ENCODE data around the gene MTUS2. TPM values are rescaled to one million over a fixed set of nuclear protein-coding genes. Genes with fewer than 3 reads are reported as not detected.

The MTUS2 gene
- total RNA-seq, 4 donors from 2014 or later: 0.16 to 0.75 (median 0.24) TPM

DNA sequence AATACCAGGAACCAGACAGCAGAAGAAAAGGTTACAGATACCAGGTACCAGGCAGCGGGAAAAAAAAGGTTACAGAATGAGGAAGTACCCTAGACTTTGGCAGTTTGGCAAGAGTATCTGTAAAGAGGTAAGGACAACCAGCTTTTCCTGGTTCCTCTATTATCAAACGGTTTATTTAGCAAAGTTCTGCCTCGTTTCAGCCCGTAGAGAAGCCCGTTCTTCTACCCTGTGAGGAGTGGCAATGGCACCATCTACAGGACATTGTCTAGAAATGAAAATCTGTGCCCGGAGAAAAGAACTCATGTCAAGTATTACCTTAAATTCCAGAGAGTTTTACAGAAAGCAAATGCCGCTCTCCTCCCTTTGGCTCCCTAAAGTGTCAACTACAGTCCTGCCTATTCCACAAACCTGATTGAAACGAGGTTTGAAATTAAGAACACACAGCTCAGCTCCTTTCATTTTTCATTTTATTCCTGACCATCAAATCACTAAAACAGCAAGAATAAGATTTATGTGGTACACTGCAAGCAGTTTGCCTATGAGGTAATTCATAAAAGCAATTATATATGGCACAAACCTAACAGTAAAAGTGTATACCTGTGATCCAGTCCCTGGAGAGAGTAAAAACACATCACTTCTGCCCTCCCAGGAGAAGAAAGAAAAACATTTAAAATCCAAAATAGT is 549.1 kb downstream of the MTUS2 start:
- Histone ChIP-seq H3K4me3 (no peak overlapping the region), H3K27ac (no peak overlapping the region), H3K27me3 (peaks cover 10% of the 10 kb centered on the region), H3K9me3 (no peaks in the 10 kb centered on the region), H3K36me3 (no peaks in the 10 kb centered on the region), H3K4me1 (no peaks in the 10 kb centered on the region)
- DNase-seq: no peak
- in situ Hi-C loops (cut with MboI; ENCODE audit: low pct_ligation_motif_present in 1 of 4, low pct_unique_long_range_greater_than_20kb in 1 of 4, low sequenced_read_pairs in 3 of 4): no loop called here
- no peak for TF ChIP-seq POLR2A (IDR thresholded peaks at IDR 0.05)
- TF ChIP-seq EP300 (IDR thresholded peaks at IDR 0.05; ENCODE audit: low read depth): no peak
- TF ChIP-seq, protein P1, sequence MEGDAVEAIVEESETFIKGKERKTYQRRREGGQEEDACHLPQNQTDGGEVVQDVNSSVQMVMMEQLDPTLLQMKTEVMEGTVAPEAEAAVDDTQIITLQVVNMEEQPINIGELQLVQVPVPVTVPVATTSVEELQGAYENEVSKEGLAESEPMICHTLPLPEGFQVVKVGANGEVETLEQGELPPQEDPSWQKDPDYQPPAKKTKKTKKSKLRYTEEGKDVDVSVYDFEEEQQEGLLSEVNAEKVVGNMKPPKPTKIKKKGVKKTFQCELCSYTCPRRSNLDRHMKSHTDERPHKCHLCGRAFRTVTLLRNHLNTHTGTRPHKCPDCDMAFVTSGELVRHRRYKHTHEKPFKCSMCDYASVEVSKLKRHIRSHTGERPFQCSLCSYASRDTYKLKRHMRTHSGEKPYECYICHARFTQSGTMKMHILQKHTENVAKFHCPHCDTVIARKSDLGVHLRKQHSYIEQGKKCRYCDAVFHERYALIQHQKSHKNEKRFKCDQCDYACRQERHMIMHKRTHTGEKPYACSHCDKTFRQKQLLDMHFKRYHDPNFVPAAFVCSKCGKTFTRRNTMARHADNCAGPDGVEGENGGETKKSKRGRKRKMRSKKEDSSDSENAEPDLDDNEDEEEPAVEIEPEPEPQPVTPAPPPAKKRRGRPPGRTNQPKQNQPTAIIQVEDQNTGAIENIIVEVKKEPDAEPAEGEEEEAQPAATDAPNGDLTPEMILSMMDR (IDR thresholded peaks at IDR 0.05): peak in 3 of 5 experiments; percentile 9 to 26 (median 20)
- no peak for TF ChIP-seq POLR2AphosphoS5 (IDR thresholded peaks at IDR 0.05)
- 7 to 8% methylated on average over 6 to 8 of the region's 8 CpGs for WGBS, 2 donors (ENCODE audit: low coverage in 1 of 2)
- intact Hi-C loops (cut with DNase I; ENCODE audit: low total_unique reads): no loop called here

DNA sequence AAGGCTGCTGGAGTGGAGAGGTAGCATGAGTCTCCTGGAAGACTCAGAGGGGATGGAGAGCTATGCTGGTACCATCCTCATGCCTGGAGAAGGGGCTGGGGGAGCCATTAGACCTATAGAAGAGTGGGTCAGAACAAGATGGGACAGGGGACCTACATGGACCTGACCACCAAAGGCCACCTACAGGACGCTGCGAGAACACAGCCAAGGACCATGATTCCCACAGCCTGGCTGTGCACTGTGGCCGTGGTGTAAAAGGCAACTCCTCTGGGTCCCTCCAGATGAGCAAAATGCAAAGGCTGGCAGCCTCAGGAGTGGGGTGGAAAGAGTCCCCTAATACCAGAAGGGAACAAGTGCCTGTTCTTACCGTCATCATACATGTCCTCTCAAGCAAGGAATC is 559.1 kb downstream of the MTUS2 start:
- 83 to 91% methylated on average over 1 to 4 of the region's 4 CpGs for WGBS, 2 donors (ENCODE audit: low coverage in 1 of 2)
- H3K4me1 ChIP-seq: no peaks in the 10 kb centered on the region
- H3K4me3 ChIP-seq: no peak overlapping the region
- in situ Hi-C loops (cut with MboI; ENCODE audit: low pct_ligation_motif_present in 1 of 4, low pct_unique_long_range_greater_than_20kb in 1 of 4, low sequenced_read_pairs in 3 of 4): no loop called here
- H3K27ac ChIP-seq: no peak overlapping the region
- DNase-seq: no peak
- intact Hi-C loops (cut with DNase I; ENCODE audit: low total_unique reads): no loop called here
- H3K36me3 ChIP-seq: no peaks in the 10 kb centered on the region
- H3K27me3 ChIP-seq: no peaks in the 10 kb centered on the region
- no peaks in the 10 kb centered on the region for H3K9me3 ChIP-seq
- TF ChIP-seq EP300 (IDR thresholded peaks at IDR 0.05; ENCODE audit: low read depth) (no peak), POLR2AphosphoS5 (IDR thresholded peaks at IDR 0.05) (no peak), POLR2A (IDR thresholded peaks at IDR 0.05) (no peak)
- TF ChIP-seq, protein P1 (IDR thresholded peaks at IDR 0.05): no peak

DNA sequence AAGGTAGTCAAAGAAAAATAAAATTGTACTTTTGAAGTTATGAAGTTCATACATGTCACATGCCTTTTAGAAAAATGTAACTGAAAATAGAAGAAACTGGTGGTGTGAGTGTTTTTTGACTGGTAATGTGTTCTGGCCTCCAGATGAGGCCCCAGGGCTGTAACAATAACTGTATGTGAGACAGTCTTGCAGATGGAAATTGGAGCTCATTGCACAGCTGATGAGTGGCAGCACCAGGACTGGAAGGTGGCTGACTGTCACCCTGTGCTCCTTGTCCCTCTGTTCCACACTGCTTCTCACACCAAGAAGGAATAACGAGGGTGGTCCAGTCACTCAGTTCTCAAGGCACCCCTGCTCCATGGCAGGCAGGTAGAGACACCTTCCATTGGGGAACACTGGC is 559.7 kb downstream of the MTUS2 start:
- TF ChIP-seq POLR2A (IDR thresholded peaks at IDR 0.05): no peak
- no peak for TF ChIP-seq POLR2AphosphoS5 (IDR thresholded peaks at IDR 0.05)
- no peak for TF ChIP-seq EP300 (IDR thresholded peaks at IDR 0.05; ENCODE audit: low read depth)
- TF ChIP-seq, protein P1 (IDR thresholded peaks at IDR 0.05): no peak
- no peaks in the 10 kb centered on the region for H3K27me3 ChIP-seq
- WGBS, 2 donors (ENCODE audit: low coverage in 1 of 2): 0% methylated on average over 1 of the region's 1 CpG; no CpG with 5 or more reads in 1 of the 2 donors
- no peaks in the 10 kb centered on the region for H3K36me3 ChIP-seq
- intact Hi-C loops (cut with DNase I; ENCODE audit: low total_unique reads): no loop called here
- DNase-seq: no peak
- no peak overlapping the region for H3K27ac ChIP-seq
- in situ Hi-C loops (cut with MboI; ENCODE audit: low pct_ligation_motif_present in 1 of 4, low pct_unique_long_range_greater_than_20kb in 1 of 4, low sequenced_read_pairs in 3 of 4): no loop called here
- H3K4me3 ChIP-seq: no peak overlapping the region
- no peaks in the 10 kb centered on the region for H3K9me3 ChIP-seq
- H3K4me1 ChIP-seq: no peaks in the 10 kb centered on the region

DNA sequence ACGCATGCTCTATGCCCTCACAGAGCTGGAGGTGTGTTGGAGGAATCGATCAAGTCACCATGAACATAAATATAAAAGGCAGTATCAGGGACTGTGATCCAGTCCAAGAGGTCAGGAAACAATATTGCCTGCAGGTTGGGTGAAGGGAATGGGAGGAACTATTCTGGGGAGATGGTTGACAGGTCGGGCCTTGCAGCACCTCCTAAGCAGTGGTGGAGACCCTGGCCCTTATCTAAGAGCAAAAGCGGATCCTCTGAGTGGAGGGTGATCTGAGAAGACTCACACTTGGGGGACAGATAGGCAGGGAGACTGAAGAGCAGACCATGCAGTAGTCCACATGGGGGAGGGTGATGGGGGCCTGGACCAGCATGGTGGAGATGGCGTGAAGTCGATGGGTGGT is 561.9 kb downstream of the MTUS2 start:
- no peaks in the 10 kb centered on the region for H3K4me1 ChIP-seq
- no peak overlapping the region for H3K4me3 ChIP-seq
- H3K27ac ChIP-seq: no peak overlapping the region
- no peaks in the 10 kb centered on the region for H3K27me3 ChIP-seq
- intact Hi-C loops (cut with DNase I; ENCODE audit: low total_unique reads): no loop called here
- 92 to 100% methylated on average over 2 to 6 of the region's 6 CpGs for WGBS, 2 donors (ENCODE audit: low coverage in 1 of 2)
- H3K36me3 ChIP-seq: no peaks in the 10 kb centered on the region
- TF ChIP-seq POLR2A (IDR thresholded peaks at IDR 0.05): no peak
- no peak for TF ChIP-seq EP300 (IDR thresholded peaks at IDR 0.05; ENCODE audit: low read depth)
- TF ChIP-seq POLR2AphosphoS5 (IDR thresholded peaks at IDR 0.05): no peak
- TF ChIP-seq, protein P1 (IDR thresholded peaks at IDR 0.05): no peak
- no peaks in the 10 kb centered on the region for H3K9me3 ChIP-seq
- no peak for DNase-seq
- in situ Hi-C loops (cut with MboI; ENCODE audit: low pct_ligation_motif_present in 1 of 4, low pct_unique_long_range_greater_than_20kb in 1 of 4, low sequenced_read_pairs in 3 of 4): no loop called here
